ENCODE measurements around the gene SLFN11. TPM values are rescaled to one million over a fixed set of nuclear protein-coding genes. Genes with fewer than 3 reads are reported as not detected.
"Not testable (repeated sequence)": the region's sequence is repeated elsewhere in the genome, so short reads cannot be mapped to it uniquely, and the experiment has no call there.

Gene SLFN11
- total and polyA plus RNA-seq, 2 donors (not counting 1 experiment from before 2014, with no cell fraction given), result 63.6 to 74.1 TPM

GRCh38 chr17:35404360-35404759 lies 30.9 kb upstream of the SLFN11 start:
- no peaks in the 10 kb centered on the region for H3K4me1 ChIP-seq (ENCODE audit: control insufficient read depth, extremely low read depth, insufficient read depth, low read length)
- no peaks in the 10 kb centered on the region for H3K9me3 ChIP-seq (ENCODE audit: control insufficient read depth, insufficient read depth, low read depth, low read length)
- H3K9ac ChIP-seq (ENCODE audit: insufficient read depth, low read length), result no peak overlapping the region
- no peak overlapping the region for H3K4me3 ChIP-seq (replicated peaks in 1 of 4; ENCODE audit: control extremely low read depth in 1 of 4, insufficient read depth in 1 of 4, low read depth in 3 of 4, low read length in 4 of 4)
- H3K27ac ChIP-seq (ENCODE audit: insufficient read depth, low read length), result no peak overlapping the region
- no peak overlapping the region for H3K4me2 ChIP-seq (ENCODE audit: extremely low read depth, insufficient read depth, low read length)
- peak in 1 of 2 donors; percentile 4 for DNase-seq (ENCODE audit: low read depth in 2 of 2)
- TF ChIP-seq, protein P1, sequence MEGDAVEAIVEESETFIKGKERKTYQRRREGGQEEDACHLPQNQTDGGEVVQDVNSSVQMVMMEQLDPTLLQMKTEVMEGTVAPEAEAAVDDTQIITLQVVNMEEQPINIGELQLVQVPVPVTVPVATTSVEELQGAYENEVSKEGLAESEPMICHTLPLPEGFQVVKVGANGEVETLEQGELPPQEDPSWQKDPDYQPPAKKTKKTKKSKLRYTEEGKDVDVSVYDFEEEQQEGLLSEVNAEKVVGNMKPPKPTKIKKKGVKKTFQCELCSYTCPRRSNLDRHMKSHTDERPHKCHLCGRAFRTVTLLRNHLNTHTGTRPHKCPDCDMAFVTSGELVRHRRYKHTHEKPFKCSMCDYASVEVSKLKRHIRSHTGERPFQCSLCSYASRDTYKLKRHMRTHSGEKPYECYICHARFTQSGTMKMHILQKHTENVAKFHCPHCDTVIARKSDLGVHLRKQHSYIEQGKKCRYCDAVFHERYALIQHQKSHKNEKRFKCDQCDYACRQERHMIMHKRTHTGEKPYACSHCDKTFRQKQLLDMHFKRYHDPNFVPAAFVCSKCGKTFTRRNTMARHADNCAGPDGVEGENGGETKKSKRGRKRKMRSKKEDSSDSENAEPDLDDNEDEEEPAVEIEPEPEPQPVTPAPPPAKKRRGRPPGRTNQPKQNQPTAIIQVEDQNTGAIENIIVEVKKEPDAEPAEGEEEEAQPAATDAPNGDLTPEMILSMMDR (conservative IDR thresholded peaks at IDR 0.05 in 1 of 2, IDR thresholded peaks at IDR 0.05 in 1 of 2; ENCODE audit: low read depth in 1 of 2, low read length in 2 of 2), result no peak
- TF ChIP-seq EZH2 (IDR thresholded peaks at IDR 0.05; ENCODE audit: low read length, missing control alignments), result no peak
- no peaks in the 10 kb centered on the region for H4K20me1 ChIP-seq (ENCODE audit: control insufficient read depth, extremely low read depth, insufficient read depth, low read length)
- no peaks in the 10 kb centered on the region for H3K27me3 ChIP-seq (ENCODE audit: control insufficient read depth, insufficient read depth, low read length)
- H3K36me3 ChIP-seq (ENCODE audit: control insufficient read depth, insufficient read depth, low read length), result peaks cover 2% of the 10 kb centered on the region
- no peaks in the 10 kb centered on the region for H3K79me2 ChIP-seq (ENCODE audit: control insufficient read depth, insufficient read depth, low read length)
- H2AFZ ChIP-seq (ENCODE audit: low read length), result no peak overlapping the region

- not testable (repeated sequence) for H3K9me3 ChIP-seq (ENCODE audit: control insufficient read depth, insufficient read depth, low read depth, low read length); H3K27ac ChIP-seq (ENCODE audit: insufficient read depth, low read length); H3K9ac ChIP-seq (ENCODE audit: insufficient read depth, low read length); H3K79me2 ChIP-seq (ENCODE audit: control insufficient read depth, insufficient read depth, low read length); H3K4me1 ChIP-seq (ENCODE audit: control insufficient read depth, extremely low read depth, insufficient read depth, low read length); H3K4me2 ChIP-seq (ENCODE audit: extremely low read depth, insufficient read depth, low read length); H3K36me3 ChIP-seq (ENCODE audit: control insufficient read depth, insufficient read depth, low read length); H3K27me3 ChIP-seq (ENCODE audit: control insufficient read depth, insufficient read depth, low read length); H2AFZ ChIP-seq (ENCODE audit: low read length); H4K20me1 ChIP-seq (ENCODE audit: control insufficient read depth, extremely low read depth, insufficient read depth, low read length); DNase-seq (ENCODE audit: low read depth in 2 of 2); H3K4me3 ChIP-seq (replicated peaks in 1 of 4; ENCODE audit: control extremely low read depth in 1 of 4, insufficient read depth in 1 of 4, low read depth in 3 of 4, low read length in 4 of 4)
Observed at GRCh38 chr17:35393783-35394182, 20.4 kb upstream of the SLFN11 start.

DNA sequence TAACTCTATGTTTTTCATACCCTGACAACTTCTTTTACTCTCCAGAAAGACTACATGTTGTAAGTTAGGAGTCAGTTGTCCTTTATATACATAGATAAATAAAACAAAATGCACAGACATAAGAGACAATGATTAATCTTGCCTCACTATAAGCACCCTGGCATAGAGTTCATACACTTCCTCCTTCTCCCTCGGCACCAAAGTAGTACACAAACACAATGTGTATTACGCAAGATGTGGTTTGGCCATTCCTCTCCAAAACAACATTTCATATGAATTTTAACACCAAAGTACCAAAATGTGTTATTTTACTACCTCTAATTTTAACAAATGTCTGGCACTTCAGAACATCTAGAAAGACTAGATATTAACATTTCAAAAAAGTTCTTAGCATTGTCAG lies 17.2 kb upstream of the SLFN11 start:
- Histone ChIP-seq H3K27ac (ENCODE audit: insufficient read depth, low read length) (no peak overlapping the region), H3K4me2 (ENCODE audit: extremely low read depth, insufficient read depth, low read length) (no peak overlapping the region), H4K20me1 (ENCODE audit: control insufficient read depth, extremely low read depth, insufficient read depth, low read length) (no peaks in the 10 kb centered on the region), H2AFZ (ENCODE audit: low read length) (no peak overlapping the region), H3K79me2 (ENCODE audit: control insufficient read depth, insufficient read depth, low read length) (no peaks in the 10 kb centered on the region), H3K9me3 (ENCODE audit: control insufficient read depth, insufficient read depth, low read depth, low read length) (no peaks in the 10 kb centered on the region), H3K9ac (ENCODE audit: insufficient read depth, low read length) (no peak overlapping the region), H3K36me3 (ENCODE audit: control insufficient read depth, insufficient read depth, low read length) (no peaks in the 10 kb centered on the region), H3K4me1 (ENCODE audit: control insufficient read depth, extremely low read depth, insufficient read depth, low read length) (no peaks in the 10 kb centered on the region), H3K27me3 (ENCODE audit: control insufficient read depth, insufficient read depth, low read length) (no peaks in the 10 kb centered on the region), H3K4me3 (replicated peaks in 1 of 4; ENCODE audit: control extremely low read depth in 1 of 4, insufficient read depth in 1 of 4, low read depth in 3 of 4, low read length in 4 of 4) (no peak overlapping the region)
- TF ChIP-seq EZH2 (IDR thresholded peaks at IDR 0.05; ENCODE audit: low read length, missing control alignments), result no peak
- TF ChIP-seq, protein P1 (conservative IDR thresholded peaks at IDR 0.05 in 1 of 2, IDR thresholded peaks at IDR 0.05 in 1 of 2; ENCODE audit: low read depth in 1 of 2, low read length in 2 of 2), result no peak
- DNase-seq (ENCODE audit: low read depth in 2 of 2), result no peak
